Measurements from ENCODE around the gene MYOZ2. TPM values are rescaled to one million over a fixed set of nuclear protein-coding genes. Genes with fewer than 3 reads are reported as not detected.
"Not testable (repeated sequence)": the region's sequence is repeated elsewhere in the genome, so short reads cannot be mapped to it uniquely, and the experiment has no call there.

The MYOZ2 gene
- total and polyA plus RNA-seq, 2 donors (not counting 3 experiments of a cell fraction or from before 2014, with no cell fraction given), result 0.11 to 0.13 TPM

DNA sequence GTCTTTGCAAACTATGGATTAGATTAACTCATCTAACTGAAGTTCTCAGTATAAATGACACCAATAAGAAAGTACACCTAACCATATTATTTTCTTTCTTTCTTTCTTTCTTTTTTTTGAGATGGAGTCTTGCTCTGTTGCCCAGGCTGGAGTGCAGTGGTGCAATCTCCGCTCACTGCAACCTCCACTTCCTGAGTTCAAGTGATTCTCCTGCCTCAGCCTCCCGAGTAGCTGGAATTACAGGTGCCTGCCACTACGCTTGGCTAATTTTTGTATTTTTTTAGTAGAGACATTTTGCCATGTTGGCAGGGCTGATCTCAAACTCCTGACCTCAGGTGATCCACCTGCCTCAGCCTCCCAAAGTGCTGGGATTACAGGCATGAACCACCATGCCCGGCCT is 5.7 kb downstream of the MYOZ2 start:
- peaks cover 14% of the 10 kb centered on the region for H3K4me1 ChIP-seq (ENCODE audit: control insufficient read depth, extremely low read depth, insufficient read depth, low read length)
- H3K27ac ChIP-seq (ENCODE audit: insufficient read depth, low read depth, low read length); H3K9me1 ChIP-seq (replicated peaks; ENCODE audit: control insufficient read depth, extremely low read depth, insufficient read depth, low read length); CTCF ChIA-PET; H4K20me1 ChIP-seq (replicated peaks; ENCODE audit: control insufficient read depth, extremely low read depth, insufficient read depth, low read length); H2AFZ ChIP-seq (ENCODE audit: low read depth, low read length); H3K36me3 ChIP-seq (ENCODE audit: control insufficient read depth in 2 of 2, extremely low read depth in 1 of 2, insufficient read depth in 2 of 2, low read length in 2 of 2); FAIRE-seq; dilution Hi-C loops (cut with MboI; ENCODE audit: extremely low pct_ligation_motif_present, low sequenced_read_pairs); DNase-seq (ENCODE audit: low read depth, low spot score); BruUV-seq (replicated peaks); H3K9me3 ChIP-seq (replicated peaks; ENCODE audit: control insufficient read depth, insufficient read depth, low read length); H3K27me3 ChIP-seq (ENCODE audit: control insufficient read depth in 2 of 2, insufficient read depth in 2 of 2, low read length in 2 of 2); POLR2A ChIA-PET; H3K4me3 ChIP-seq (replicated peaks in 1 of 3; ENCODE audit: insufficient read depth in 1 of 3, low read depth in 1 of 3, low read length in 3 of 3); H3K79me2 ChIP-seq (ENCODE audit: control insufficient read depth, insufficient read depth, low read length); H3K4me2 ChIP-seq (ENCODE audit: insufficient read depth, low read length); H3K9ac ChIP-seq (replicated peaks; ENCODE audit: extremely low read depth, insufficient read depth, low read length): not testable (repeated sequence)
- intact Hi-C loops (cut with micrococcal nuclease), result loop anchor here (2.0 kb wide), 1 partner anchor 20 kb away; no protein-coding TSS in a partner anchor

- BruUV-seq (replicated peaks), result no TSS peak
- ChIA-PET CTCF (no interaction called here), POLR2A (no interaction called here)
These were observed 7.2 kb downstream of the MYOZ2 start for GRCh38 chr4:119142833-119143232.

DNA sequence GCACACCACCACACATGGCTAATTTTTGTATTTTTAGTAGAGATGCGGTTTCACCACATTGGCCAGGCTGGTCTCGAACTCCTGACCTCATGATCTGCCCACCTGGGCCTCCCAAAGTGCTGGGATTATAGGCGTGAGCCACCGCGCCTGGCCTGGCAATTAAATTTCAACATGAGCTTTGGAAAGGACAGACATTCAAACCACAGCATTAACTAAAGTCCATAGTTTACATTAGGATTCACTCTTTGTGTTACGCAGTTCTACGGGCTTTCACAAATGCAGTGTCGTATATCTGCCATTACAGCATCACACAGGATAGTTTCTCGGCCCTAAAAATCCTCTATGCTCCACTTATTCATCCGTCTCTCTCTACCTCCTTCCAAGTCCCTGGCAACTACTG is 7.7 kb downstream of the MYOZ2 start:
- H3K27me3 ChIP-seq (ENCODE audit: control insufficient read depth in 2 of 2, insufficient read depth in 2 of 2, low read length in 2 of 2); H4K20me1 ChIP-seq (replicated peaks; ENCODE audit: control insufficient read depth, extremely low read depth, insufficient read depth, low read length); H3K9me3 ChIP-seq (replicated peaks; ENCODE audit: control insufficient read depth, insufficient read depth, low read length); H3K27ac ChIP-seq (ENCODE audit: insufficient read depth, low read depth, low read length); FAIRE-seq; H3K9ac ChIP-seq (replicated peaks; ENCODE audit: extremely low read depth, insufficient read depth, low read length); H3K4me2 ChIP-seq (ENCODE audit: insufficient read depth, low read length); POLR2A ChIA-PET; DNase-seq (ENCODE audit: low read depth, low spot score); H3K79me2 ChIP-seq (ENCODE audit: control insufficient read depth, insufficient read depth, low read length); H3K9me1 ChIP-seq (replicated peaks; ENCODE audit: control insufficient read depth, extremely low read depth, insufficient read depth, low read length); intact Hi-C loops (cut with micrococcal nuclease); dilution Hi-C loops (cut with MboI; ENCODE audit: extremely low pct_ligation_motif_present, low sequenced_read_pairs); H3K36me3 ChIP-seq (ENCODE audit: control insufficient read depth in 2 of 2, extremely low read depth in 1 of 2, insufficient read depth in 2 of 2, low read length in 2 of 2); H2AFZ ChIP-seq (ENCODE audit: low read depth, low read length); BruUV-seq (replicated peaks); H3K4me3 ChIP-seq (replicated peaks in 1 of 3; ENCODE audit: insufficient read depth in 1 of 3, low read depth in 1 of 3, low read length in 3 of 3): not testable (repeated sequence)
- CTCF ChIA-PET, result interaction anchor here (0.6 kb wide), 1 partner anchor 220 kb away, joined by 3 read pairs; no protein-coding TSS in a partner anchor
- H3K4me1 ChIP-seq (ENCODE audit: control insufficient read depth, extremely low read depth, insufficient read depth, low read length), result peaks cover 18% of the 10 kb centered on the region

More at GRCh38 chr4:119142833-119143232, 7.2 kb downstream of the MYOZ2 start:
- Histone ChIP-seq H3K27me3 (ENCODE audit: control insufficient read depth in 2 of 2, insufficient read depth in 2 of 2, low read length in 2 of 2) (no peaks in the 10 kb centered on the region), H3K27ac (ENCODE audit: insufficient read depth, low read depth, low read length) (no peak overlapping the region), H3K79me2 (ENCODE audit: control insufficient read depth, insufficient read depth, low read length) (no peaks in the 10 kb centered on the region), H3K36me3 (ENCODE audit: control insufficient read depth in 2 of 2, extremely low read depth in 1 of 2, insufficient read depth in 2 of 2, low read length in 2 of 2) (no peaks in the 10 kb centered on the region), H3K9me1 (replicated peaks; ENCODE audit: control insufficient read depth, extremely low read depth, insufficient read depth, low read length) (no peaks in the 10 kb centered on the region), H3K9me3 (replicated peaks; ENCODE audit: control insufficient read depth, insufficient read depth, low read length) (no peaks in the 10 kb centered on the region), H3K4me3 (replicated peaks in 1 of 3; ENCODE audit: insufficient read depth in 1 of 3, low read depth in 1 of 3, low read length in 3 of 3) (no peak overlapping the region), H3K9ac (replicated peaks; ENCODE audit: extremely low read depth, insufficient read depth, low read length) (no peak overlapping the region), H3K4me2 (ENCODE audit: insufficient read depth, low read length) (no peak overlapping the region), H4K20me1 (replicated peaks; ENCODE audit: control insufficient read depth, extremely low read depth, insufficient read depth, low read length) (no peaks in the 10 kb centered on the region), H3K4me1 (ENCODE audit: control insufficient read depth, extremely low read depth, insufficient read depth, low read length) (peaks cover 16% of the 10 kb centered on the region), H2AFZ (ENCODE audit: low read depth, low read length) (no peak overlapping the region)
- intact Hi-C loops (cut with micrococcal nuclease) (no loop called here), dilution Hi-C loops (cut with MboI; ENCODE audit: extremely low pct_ligation_motif_present, low sequenced_read_pairs) (no loop called here)
- FAIRE-seq (no peak), DNase-seq (ENCODE audit: low read depth, low spot score) (no peak)
- TF ChIP-seq GATA2 (IDR thresholded peaks at IDR 0.05; ENCODE audit: insufficient read depth, insufficient read length, low read depth, low read length) (no peak), MYC (IDR thresholded peaks at IDR 0.05; ENCODE audit: low read depth, low read length) (no peak), JUN (IDR thresholded peaks at IDR 0.05; ENCODE audit: borderline replicate concordance, insufficient read depth, insufficient read length, low read depth) (no peak), EZH2 (IDR thresholded peaks at IDR 0.05; ENCODE audit: borderline replicate concordance, low read depth, low read length, severe bottlenecking) (no peak), POLR2AphosphoS5 (IDR thresholded peaks at IDR 0.05; ENCODE audit: insufficient read depth, low read depth, low read length) (no peak), POLR2A (IDR thresholded peaks at IDR 0.05; ENCODE audit: low read depth, low read length) (no peak)
- TF ChIP-seq, protein P1, sequence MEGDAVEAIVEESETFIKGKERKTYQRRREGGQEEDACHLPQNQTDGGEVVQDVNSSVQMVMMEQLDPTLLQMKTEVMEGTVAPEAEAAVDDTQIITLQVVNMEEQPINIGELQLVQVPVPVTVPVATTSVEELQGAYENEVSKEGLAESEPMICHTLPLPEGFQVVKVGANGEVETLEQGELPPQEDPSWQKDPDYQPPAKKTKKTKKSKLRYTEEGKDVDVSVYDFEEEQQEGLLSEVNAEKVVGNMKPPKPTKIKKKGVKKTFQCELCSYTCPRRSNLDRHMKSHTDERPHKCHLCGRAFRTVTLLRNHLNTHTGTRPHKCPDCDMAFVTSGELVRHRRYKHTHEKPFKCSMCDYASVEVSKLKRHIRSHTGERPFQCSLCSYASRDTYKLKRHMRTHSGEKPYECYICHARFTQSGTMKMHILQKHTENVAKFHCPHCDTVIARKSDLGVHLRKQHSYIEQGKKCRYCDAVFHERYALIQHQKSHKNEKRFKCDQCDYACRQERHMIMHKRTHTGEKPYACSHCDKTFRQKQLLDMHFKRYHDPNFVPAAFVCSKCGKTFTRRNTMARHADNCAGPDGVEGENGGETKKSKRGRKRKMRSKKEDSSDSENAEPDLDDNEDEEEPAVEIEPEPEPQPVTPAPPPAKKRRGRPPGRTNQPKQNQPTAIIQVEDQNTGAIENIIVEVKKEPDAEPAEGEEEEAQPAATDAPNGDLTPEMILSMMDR (IDR thresholded peaks at IDR 0.05; ENCODE audit: extremely low read depth in 1 of 2, insufficient read depth in 1 of 2, low read depth in 1 of 2, low read length in 2 of 2), result no peak
- TF ChIP-seq, protein P2, sequence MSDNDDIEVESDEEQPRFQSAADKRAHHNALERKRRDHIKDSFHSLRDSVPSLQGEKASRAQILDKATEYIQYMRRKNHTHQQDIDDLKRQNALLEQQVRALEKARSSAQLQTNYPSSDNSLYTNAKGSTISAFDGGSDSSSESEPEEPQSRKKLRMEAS (IDR thresholded peaks at IDR 0.05; ENCODE audit: insufficient read depth, insufficient read length), result no peak

Data from endothelial cell of umbilical vein (primary cell).